Fibroblast of villous mesenchyme (primary cell): ENCODE results near the gene PDE4D. TPM values are rescaled to one million over a fixed set of nuclear protein-coding genes. Genes with fewer than 3 reads are reported as not detected.
A peak's percentile ranks its signal among the peaks of the same experiment; 100 is the strongest.

ENCODE experiments used
- DNase-seq: peaks from one replicate; pipeline ENCODE4 v3.0.0-alpha.2; 2010; ENCODE audit warnings: low read depth
- H3K4me3 ChIP-seq: 2 replicates; pipeline ENCODE4 v1.5.1; 2011; ENCODE audit warnings: low read depth, mild to moderate bottlenecking, low read length
- CTCF ChIP-seq: IDR thresholded peaks from 2 replicates; pipeline ENCODE4 v1.5.1; 2012; ENCODE audit warnings: low read depth, mild to moderate bottlenecking, low read length; ENCODE audit not compliant: insufficient read depth
- total RNA-seq: library from RNA; depleted of rRNA; stranded (reverse); fragments of >200 nt; gene quantifications from 2 replicates; pipeline ENCODE4 v1.2.3, GENCODE V29; 2012

Gene PDE4D
- total RNA-seq, 1 donor = 6.0 TPM

GRCh38 chr5:59287361-59287760 lies 606.2 kb downstream of the PDE4D start:
- no peak for DNase-seq
- H3K4me3 ChIP-seq = no peak overlapping the region
- TF ChIP-seq CTCF = no peak

- TF ChIP-seq CTCF = no peak
- DNase-seq = no peak
- no peak overlapping the region for H3K4me3 ChIP-seq
Observed at GRCh38 chr5:59286510-59286909, 607.0 kb downstream of the PDE4D start.

- DNase-seq = no peak
- no peak overlapping the region for H3K4me3 ChIP-seq
- TF ChIP-seq CTCF = no peak
Observed at GRCh38 chr5:59285300-59286016, 608.1 kb downstream of the PDE4D start.

- no peak for DNase-seq
- no peak overlapping the region for H3K4me3 ChIP-seq
- no peak for TF ChIP-seq CTCF
Observed at GRCh38 chr5:59282726-59283125, 610.8 kb downstream of the PDE4D start.

GRCh38 chr5:59279979-59280378 lies 613.5 kb downstream of the PDE4D start:
- no peak overlapping the region for H3K4me3 ChIP-seq
- DNase-seq = no peak
- TF ChIP-seq CTCF = no peak

- TF ChIP-seq CTCF = no peak
- H3K4me3 ChIP-seq = no peak overlapping the region
- no peak for DNase-seq
Observed at GRCh38 chr5:59276917-59277372, 616.6 kb downstream of the PDE4D start.

- H3K4me3 ChIP-seq = peak overlapping the region; percentile 41
- no peak for TF ChIP-seq CTCF
- DNase-seq = no peak
Observed at GRCh38 chr5:59276325-59276675, 617.2 kb downstream of the PDE4D start.
